BLaER1 (cell line): Measurements from ENCODE around the gene COL9A3.
A peak's percentile ranks its signal among the peaks of the same experiment; 100 is the strongest.

Source experiments
- H3K27ac ChIP-seq: shearing (Covaris generic); formaldehyde crosslinking; 2 replicates; pipeline ENCODE4 v1.8.1; 2022
- H3K27me3 ChIP-seq: shearing (Covaris generic); formaldehyde crosslinking; 2 replicates; pipeline ENCODE4 v1.8.1; 2022
- H3K36me3 ChIP-seq: shearing (Covaris generic); formaldehyde crosslinking; 2 replicates; pipeline ENCODE4 v1.8.1; 2022
- H3K4me1 ChIP-seq: shearing (Covaris generic); formaldehyde crosslinking; 2 replicates; pipeline ENCODE4 v1.8.1; 2022
- H3K4me2 ChIP-seq: shearing (Covaris generic); formaldehyde crosslinking; 2 replicates; pipeline ENCODE4 v1.8.1; 2022
- H3K4me3 ChIP-seq: shearing (Covaris generic); formaldehyde crosslinking; 2 replicates; pipeline ENCODE4 v1.8.1; 2022
- H3K9ac ChIP-seq: shearing (Covaris generic); formaldehyde crosslinking; 2 replicates; pipeline ENCODE4 v1.8.1; 2022
- H3K9me3 ChIP-seq: shearing (Covaris generic); formaldehyde crosslinking; 2 replicates; pipeline ENCODE4 v1.8.1; 2022
- H4K20me1 ChIP-seq: shearing (Covaris generic); formaldehyde crosslinking; 2 replicates; pipeline ENCODE4 v1.8.1; 2022
- Cebpa-rat ChIP-seq: shearing (Covaris generic); IDR thresholded peaks from 2 replicates; pipeline ENCODE4 v1.8.1; 2022

The COL9A3 gene

GRCh38 chr20:62881662-62882395 is 65.0 kb downstream of the COL9A3 start:
- Histone ChIP-seq H3K27me3 (no peaks in the 10 kb centered on the region), H4K20me1 (peaks cover 9% of the 10 kb centered on the region; the same call in 1 of the 2 replicates), H3K9me3 (no peaks in the 10 kb centered on the region), H3K36me3 (peaks cover 47% of the 10 kb centered on the region), H3K9ac (no peak overlapping the region), H3K27ac (peak overlapping the region; percentile 35; the same call in 1 of the 2 replicates), H3K4me1 (peaks cover 74% of the 10 kb centered on the region), H3K4me2 (peak overlapping the region; percentile 46), H3K4me3 (no peak overlapping the region)
- TF ChIP-seq Cebpa-rat, result no peak

- H3K27me3 ChIP-seq, result no peaks in the 10 kb centered on the region
- no peaks in the 10 kb centered on the region for H3K9me3 ChIP-seq
- peaks cover 53% of the 10 kb centered on the region for H3K36me3 ChIP-seq
- H3K4me1 ChIP-seq, result peaks cover 74% of the 10 kb centered on the region
- no peak overlapping the region for H3K9ac ChIP-seq
- H4K20me1 ChIP-seq, result peaks cover 9% of the 10 kb centered on the region; the same call in 1 of the 2 replicates
- peak overlapping the region; percentile 46 for H3K4me2 ChIP-seq
- H3K27ac ChIP-seq, result no peak overlapping the region
- no peak overlapping the region for H3K4me3 ChIP-seq
- TF ChIP-seq Cebpa-rat, result no peak
Observed at GRCh38 chr20:62882426-62882825, 65.6 kb downstream of the COL9A3 start.

- no peaks in the 10 kb centered on the region for H3K27me3 ChIP-seq
- H3K36me3 ChIP-seq, result peaks cover 68% of the 10 kb centered on the region
- peaks cover 74% of the 10 kb centered on the region for H3K4me1 ChIP-seq
- peak overlapping the region; percentile 28; the same call in 1 of the 2 replicates for H3K27ac ChIP-seq
- peaks cover 4% of the 10 kb centered on the region; the same call in 1 of the 2 replicates for H4K20me1 ChIP-seq
- TF ChIP-seq Cebpa-rat, result no peak
- H3K9ac ChIP-seq, result no peak overlapping the region
- no peaks in the 10 kb centered on the region for H3K9me3 ChIP-seq
- H3K4me2 ChIP-seq, result no peak overlapping the region
- H3K4me3 ChIP-seq, result no peak overlapping the region
Observed at GRCh38 chr20:62884556-62884955, 67.7 kb downstream of the COL9A3 start.

- no peak for TF ChIP-seq Cebpa-rat
- H3K27me3 ChIP-seq, result no peaks in the 10 kb centered on the region
- H4K20me1 ChIP-seq, result no peaks in the 10 kb centered on the region
- no peak overlapping the region for H3K4me3 ChIP-seq
- peak overlapping the region; percentile 34 for H3K27ac ChIP-seq
- peak overlapping the region; percentile 31; the same call in 1 of the 2 replicates for H3K4me2 ChIP-seq
- no peaks in the 10 kb centered on the region for H3K9me3 ChIP-seq
- peaks cover 74% of the 10 kb centered on the region for H3K4me1 ChIP-seq
- no peak overlapping the region for H3K9ac ChIP-seq
- peaks cover 68% of the 10 kb centered on the region for H3K36me3 ChIP-seq
Observed at GRCh38 chr20:62885046-62885895, 68.4 kb downstream of the COL9A3 start.

- H3K9ac ChIP-seq, result no peak overlapping the region
- H3K4me2 ChIP-seq, result peak overlapping the region; percentile 31; the same call in 1 of the 2 replicates
- H3K4me3 ChIP-seq, result no peak overlapping the region
- H3K4me1 ChIP-seq, result peaks cover 75% of the 10 kb centered on the region
- TF ChIP-seq Cebpa-rat, result peak; percentile 57; the same call in 1 of the 2 replicates
- peaks cover 66% of the 10 kb centered on the region for H3K36me3 ChIP-seq
- H3K27ac ChIP-seq, result peak overlapping the region; percentile 34
- H3K9me3 ChIP-seq, result no peaks in the 10 kb centered on the region
- no peaks in the 10 kb centered on the region for H3K27me3 ChIP-seq
- peaks cover 5% of the 10 kb centered on the region; the same call in 1 of the 2 replicates for H4K20me1 ChIP-seq
Observed at GRCh38 chr20:62885896-62886708, 69.3 kb downstream of the COL9A3 start.

- peaks cover 60% of the 10 kb centered on the region for H3K36me3 ChIP-seq
- H3K4me2 ChIP-seq, result peak overlapping the region; percentile 31; the same call in 1 of the 2 replicates
- H3K9me3 ChIP-seq, result no peaks in the 10 kb centered on the region
- H4K20me1 ChIP-seq, result peaks cover 5% of the 10 kb centered on the region; the same call in 1 of the 2 replicates
- H3K4me1 ChIP-seq, result peaks cover 75% of the 10 kb centered on the region
- no peak for TF ChIP-seq Cebpa-rat
- peak overlapping the region; percentile 34; the same call in 1 of the 2 replicates for H3K27ac ChIP-seq
- H3K9ac ChIP-seq, result no peak overlapping the region
- no peak overlapping the region for H3K4me3 ChIP-seq
- H3K27me3 ChIP-seq, result no peaks in the 10 kb centered on the region
Observed at GRCh38 chr20:62886709-62887058, 69.8 kb downstream of the COL9A3 start.

GRCh38 chr20:62887152-62887859 is 70.5 kb downstream of the COL9A3 start:
- Histone ChIP-seq H4K20me1 (peaks cover 11% of the 10 kb centered on the region), H3K4me1 (peaks cover 75% of the 10 kb centered on the region), H3K9me3 (no peaks in the 10 kb centered on the region), H3K27me3 (no peaks in the 10 kb centered on the region), H3K4me2 (peak overlapping the region; percentile 29; the same call in 1 of the 2 replicates), H3K27ac (peak overlapping the region; percentile 42; the same call in 1 of the 2 replicates), H3K36me3 (peaks cover 59% of the 10 kb centered on the region), H3K4me3 (no peak overlapping the region), H3K9ac (no peak overlapping the region)
- no peak for TF ChIP-seq Cebpa-rat

GRCh38 chr20:62887860-62888239 is 71.0 kb downstream of the COL9A3 start:
- Histone ChIP-seq H3K36me3 (peaks cover 65% of the 10 kb centered on the region), H4K20me1 (peaks cover 17% of the 10 kb centered on the region), H3K4me3 (no peak overlapping the region), H3K4me2 (peak overlapping the region; percentile 29), H3K27me3 (no peaks in the 10 kb centered on the region), H3K9me3 (no peaks in the 10 kb centered on the region), H3K4me1 (peaks cover 75% of the 10 kb centered on the region), H3K27ac (peak overlapping the region; percentile 42; the same call in 1 of the 2 replicates), H3K9ac (no peak overlapping the region)
- TF ChIP-seq Cebpa-rat, result no peak

GRCh38 chr20:62888406-62888805 is 71.6 kb downstream of the COL9A3 start:
- Histone ChIP-seq H4K20me1 (peaks cover 22% of the 10 kb centered on the region), H3K4me1 (peaks cover 80% of the 10 kb centered on the region), H3K9me3 (no peaks in the 10 kb centered on the region), H3K9ac (0 out of 2 replicates have a peak overlapping the region, but pooled peaks have one; percentile 27), H3K4me3 (no peak overlapping the region), H3K4me2 (peak overlapping the region; percentile 29), H3K27ac (peak overlapping the region; percentile 42; the same call in 1 of the 2 replicates), H3K36me3 (peaks cover 70% of the 10 kb centered on the region), H3K27me3 (no peaks in the 10 kb centered on the region)
- no peak for TF ChIP-seq Cebpa-rat
